Stomach smooth muscle (tissue), 2 donors: ENCODE measurements around the gene SEMA3C.

ENCODE experiments used
- H3K27ac ChIP-seq: one replicate; pipeline ENCODE4 v1.7.0; 2013; ENCODE audit warnings: mild to moderate bottlenecking, low read length, inconsistent platforms
- H3K27me3 ChIP-seq, 2 donors: one replicate each; pipeline ENCODE4 v1.7.0; 2013; ENCODE audit warnings: low read length in 2 of 2; ENCODE audit not compliant: insufficient read depth in 2 of 2, control insufficient read depth in 1 of 2
- H3K36me3 ChIP-seq, 2 donors: one replicate each; pipeline ENCODE4 v1.7.0; 2013; ENCODE audit warnings: low read length in 2 of 2; ENCODE audit not compliant: control insufficient read depth in 2 of 2, insufficient read depth in 2 of 2
- H3K4me1 ChIP-seq: one replicate; pipeline ENCODE4 v1.7.0; 2013; ENCODE audit warnings: low read length; ENCODE audit not compliant: control insufficient read depth, insufficient read depth
- H3K4me3 ChIP-seq, 2 donors: one replicate each; pipeline ENCODE4 v1.7.0; 2013; ENCODE audit warnings: low read length in 2 of 2
- H3K9ac ChIP-seq, 2 donors: one replicate each; pipeline ENCODE4 v1.7.0; 2013; ENCODE audit warnings: low read length in 2 of 2, mild to moderate bottlenecking in 1 of 2
- H3K9me3 ChIP-seq, 2 donors: one replicate each; pipeline ENCODE4 v1.7.0; 2013; ENCODE audit warnings: low read length in 2 of 2; ENCODE audit not compliant: control insufficient read depth in 2 of 2
- donor health status: healthy.
- donor health status: Pancreatic carcinoma.

The SEMA3C gene

DNA sequence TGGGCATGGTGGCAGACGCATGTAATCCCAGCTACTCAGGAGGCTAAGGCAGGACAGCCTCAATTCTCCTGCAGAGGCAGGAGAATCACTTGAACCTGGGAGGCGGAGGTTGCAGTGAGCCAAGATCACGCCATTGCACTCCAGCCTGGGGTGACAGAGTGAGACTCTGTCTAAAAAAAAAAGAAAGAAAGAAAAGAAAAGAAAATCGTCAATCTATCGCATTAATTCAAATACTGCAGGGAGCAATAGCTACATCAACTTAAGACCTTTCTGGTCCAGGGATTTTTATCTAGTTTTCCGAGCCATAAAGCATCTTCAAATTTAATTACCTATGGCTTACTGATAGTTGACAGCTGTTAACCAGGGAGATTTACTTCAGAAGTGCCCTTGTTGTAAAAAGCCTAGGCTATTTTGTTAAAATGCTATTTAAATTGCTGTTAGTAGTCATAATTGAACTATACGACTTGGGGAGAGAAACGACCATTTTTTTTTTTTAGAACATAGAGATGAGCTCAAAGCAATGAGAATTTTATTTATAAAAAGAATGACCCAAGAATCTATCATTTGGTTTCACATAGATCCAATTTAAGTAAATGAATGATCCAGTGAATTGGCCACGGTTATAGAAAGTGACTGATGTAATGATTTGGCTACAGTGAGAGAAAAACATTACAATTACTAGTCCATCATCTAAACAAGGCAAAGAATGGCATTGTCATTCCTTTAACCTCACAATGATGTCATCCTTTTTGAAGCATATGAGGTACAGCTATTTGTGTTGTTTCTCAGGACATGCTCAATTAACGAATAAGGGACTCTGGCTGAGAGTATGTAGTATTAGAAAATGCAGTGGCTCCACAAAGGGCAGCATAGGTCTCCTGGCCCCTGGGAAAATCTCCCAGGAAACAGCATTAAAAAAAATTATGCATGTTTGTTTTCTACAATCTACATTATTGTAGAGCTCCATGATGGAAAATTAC, 85.3 kb downstream of the SEMA3C start:
- H3K27ac ChIP-seq = no peak overlapping the region
- H3K4me1 ChIP-seq = peaks cover 5% of the 10 kb centered on the region
- H3K36me3 ChIP-seq = no peaks in the 10 kb centered on the region
- no peak overlapping the region for H3K9ac ChIP-seq
- no peaks in the 10 kb centered on the region for H3K27me3 ChIP-seq
- no peaks in the 10 kb centered on the region for H3K9me3 ChIP-seq
- no peak overlapping the region for H3K4me3 ChIP-seq

DNA sequence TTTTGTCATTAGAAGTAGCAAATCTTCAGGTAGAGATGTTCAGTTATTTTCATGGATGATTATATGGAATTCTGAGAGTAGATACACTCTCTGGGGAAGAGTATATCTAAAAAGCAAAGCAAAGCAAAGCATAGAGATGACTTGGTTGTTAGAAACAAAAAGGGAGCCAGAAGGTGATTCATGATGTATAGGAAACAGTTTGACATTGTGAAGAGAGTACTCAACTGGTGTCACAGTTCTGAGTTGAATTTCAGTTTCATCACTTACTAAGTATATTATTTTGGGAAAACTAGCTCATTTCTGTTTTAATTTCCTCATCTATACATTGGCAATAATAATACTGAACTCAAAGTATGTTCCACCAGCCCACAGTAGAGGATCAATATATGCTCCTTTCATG, 86.8 kb downstream of the SEMA3C start:
- Histone ChIP-seq H3K27ac (no peak overlapping the region), H3K9ac (no peak overlapping the region), H3K4me1 (peaks cover 6% of the 10 kb centered on the region), H3K27me3 (no peaks in the 10 kb centered on the region), H3K9me3 (no peaks in the 10 kb centered on the region), H3K4me3 (no peak overlapping the region), H3K36me3 (no peaks in the 10 kb centered on the region)

DNA sequence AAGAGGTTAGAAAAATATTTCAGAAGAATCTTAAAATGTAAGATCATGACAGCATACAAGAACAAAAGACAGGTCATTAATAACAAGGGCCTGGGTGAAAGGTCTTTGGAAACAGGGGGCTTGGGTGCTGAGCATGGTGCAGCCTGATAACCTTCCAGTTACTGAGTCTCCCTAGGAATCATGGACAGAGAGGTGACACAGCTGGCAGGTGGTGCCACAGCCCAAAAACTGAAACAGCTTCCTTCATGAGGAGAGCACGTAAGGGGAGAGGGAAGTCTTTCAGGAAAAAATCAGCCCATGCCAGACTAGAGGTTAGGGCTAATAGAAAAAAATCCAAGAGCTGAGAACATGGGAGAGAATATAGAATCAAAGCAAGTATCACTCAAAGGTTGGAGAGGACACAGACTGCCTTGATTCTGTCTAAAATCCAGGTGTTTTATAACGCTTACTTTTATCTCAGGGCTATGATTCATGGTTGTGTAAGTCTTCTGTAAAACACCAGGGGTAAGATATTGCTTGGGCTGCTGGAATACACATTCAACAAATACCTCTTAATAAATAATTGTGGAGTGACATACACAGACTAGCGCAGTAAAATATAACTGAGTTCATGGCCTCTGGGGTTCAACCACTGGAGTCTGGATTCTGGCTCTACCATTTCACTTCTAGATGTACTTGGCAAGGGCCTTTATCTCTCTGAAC, 88.1 kb downstream of the SEMA3C start:
- peak overlapping the region in 1 of 2 donors; percentile 53 for H3K4me3 ChIP-seq
- H3K27me3 ChIP-seq = no peaks in the 10 kb centered on the region
- peaks cover 9% of the 10 kb centered on the region for H3K4me1 ChIP-seq
- H3K27ac ChIP-seq = no peak overlapping the region
- no peaks in the 10 kb centered on the region for H3K36me3 ChIP-seq
- no peaks in the 10 kb centered on the region for H3K9me3 ChIP-seq
- no peak overlapping the region for H3K9ac ChIP-seq

GRCh38 chr7:80830010-80830409, 88.8 kb downstream of the SEMA3C start:
- peaks cover 9% of the 10 kb centered on the region for H3K4me1 ChIP-seq
- no peaks in the 10 kb centered on the region for H3K36me3 ChIP-seq
- no peak overlapping the region for H3K4me3 ChIP-seq
- H3K27ac ChIP-seq = no peak overlapping the region
- no peaks in the 10 kb centered on the region for H3K9me3 ChIP-seq
- no peak overlapping the region for H3K9ac ChIP-seq
- no peaks in the 10 kb centered on the region for H3K27me3 ChIP-seq

- no peaks in the 10 kb centered on the region for H3K9me3 ChIP-seq
- H3K27ac ChIP-seq = no peak overlapping the region
- H3K9ac ChIP-seq = no peak overlapping the region
- no peaks in the 10 kb centered on the region for H3K27me3 ChIP-seq
- H3K4me3 ChIP-seq = no peak overlapping the region
- H3K4me1 ChIP-seq = peaks cover 9% of the 10 kb centered on the region
- H3K36me3 ChIP-seq = no peaks in the 10 kb centered on the region
Observed at GRCh38 chr7:80829527-80829926, 89.3 kb downstream of the SEMA3C start.

DNA sequence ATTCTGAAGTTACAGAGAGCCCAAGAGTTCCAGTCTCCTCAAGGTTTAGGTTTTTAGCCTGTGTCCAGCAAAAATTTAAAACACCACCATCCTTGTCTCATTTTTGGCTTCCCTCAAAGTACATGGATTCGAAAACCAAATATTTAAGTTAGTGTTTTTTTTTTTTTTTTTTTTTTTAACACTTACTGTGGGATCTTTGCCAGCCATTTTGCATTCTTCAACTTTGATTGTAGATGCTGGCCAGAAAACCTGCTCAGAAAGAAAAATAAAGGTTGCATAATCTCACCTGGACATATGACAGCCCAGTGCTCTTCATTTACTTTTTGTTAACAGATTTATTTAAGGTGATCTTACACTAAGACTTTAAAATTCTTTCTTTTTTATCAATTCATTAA, 91.6 kb downstream of the SEMA3C start:
- Histone ChIP-seq H3K36me3 (peaks cover 0 to 2% of the 10 kb centered on the region in 2 donors), H3K27me3 (no peaks in the 10 kb centered on the region), H3K9me3 (no peaks in the 10 kb centered on the region), H3K9ac (no peak overlapping the region), H3K27ac (no peak overlapping the region), H3K4me1 (peaks cover 9% of the 10 kb centered on the region), H3K4me3 (no peak overlapping the region)

- Histone ChIP-seq H3K27ac (no peak overlapping the region), H3K9ac (no peak overlapping the region), H3K9me3 (no peaks in the 10 kb centered on the region), H3K4me1 (peaks cover 9% of the 10 kb centered on the region), H3K4me3 (no peak overlapping the region), H3K36me3 (peaks cover 0 to 2% of the 10 kb centered on the region in 2 donors), H3K27me3 (no peaks in the 10 kb centered on the region)
Observed at GRCh38 chr7:80826520-80827238, 92.2 kb downstream of the SEMA3C start.

- Histone ChIP-seq H3K9ac (no peak overlapping the region), H3K27me3 (no peaks in the 10 kb centered on the region), H3K4me1 (peaks cover 6% of the 10 kb centered on the region), H3K4me3 (no peak overlapping the region), H3K36me3 (peaks cover 0 to 2% of the 10 kb centered on the region in 2 donors), H3K27ac (no peak overlapping the region), H3K9me3 (no peaks in the 10 kb centered on the region)
Observed at GRCh38 chr7:80825499-80825898, 93.4 kb downstream of the SEMA3C start.

GRCh38 chr7:80824253-80824652, 94.6 kb downstream of the SEMA3C start:
- Histone ChIP-seq H3K4me3 (no peak overlapping the region), H3K9ac (no peak overlapping the region), H3K36me3 (peaks cover 0 to 2% of the 10 kb centered on the region in 2 donors), H3K27me3 (no peaks in the 10 kb centered on the region), H3K9me3 (no peaks in the 10 kb centered on the region), H3K27ac (no peak overlapping the region), H3K4me1 (peaks cover 4% of the 10 kb centered on the region)

- no peaks in the 10 kb centered on the region for H3K9me3 ChIP-seq
- H3K4me1 ChIP-seq = peaks cover 4% of the 10 kb centered on the region
- H3K9ac ChIP-seq = no peak overlapping the region
- H3K4me3 ChIP-seq = no peak overlapping the region
- H3K27ac ChIP-seq = no peak overlapping the region
- peaks cover 0 to 2% of the 10 kb centered on the region in 2 donors for H3K36me3 ChIP-seq
- no peaks in the 10 kb centered on the region for H3K27me3 ChIP-seq
Observed at GRCh38 chr7:80823057-80823456, 95.8 kb downstream of the SEMA3C start.
